ENCODE measurements around the gene ADAT2.

DNA sequence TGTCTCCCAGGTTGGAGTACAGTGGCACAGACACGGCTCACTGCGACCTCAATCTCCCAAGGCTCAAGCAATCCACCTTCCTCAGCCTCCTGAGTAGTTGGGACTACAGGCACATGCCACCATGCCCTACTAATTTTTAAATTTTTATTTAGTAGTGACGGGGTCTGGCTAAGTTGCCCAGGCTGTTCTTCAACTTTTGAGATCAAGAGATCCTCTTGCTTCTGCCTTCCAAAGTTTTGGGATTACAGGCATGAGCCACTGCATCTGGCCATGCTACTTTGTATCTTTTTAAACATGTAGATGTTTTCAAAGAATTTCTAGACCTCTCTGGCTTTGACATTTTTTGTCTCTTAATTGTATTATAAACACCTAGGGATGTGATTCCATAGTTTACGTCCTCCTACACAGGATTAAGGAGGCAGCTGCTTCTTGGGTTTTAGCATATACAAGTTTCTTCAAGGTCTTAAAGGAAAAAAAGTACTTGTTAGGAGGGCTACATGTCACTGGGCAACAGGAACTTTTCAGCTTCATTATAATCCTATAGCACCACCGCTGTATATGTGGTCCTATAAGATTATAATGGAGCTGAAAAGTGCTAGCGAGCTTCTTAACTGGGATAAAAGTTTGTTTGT is 1.3 kb downstream of the ADAT2 start:
- no peak for TF ChIP-seq CTCF (IDR thresholded peaks at IDR 0.05)
- TF ChIP-seq POLR2A (IDR thresholded peaks at IDR 0.05): no peak

All from uterus (tissue), 2 donors.